Immature natural killer cell (primary cell): ENCODE data around the gene CASP3. TPM values are rescaled to one million over a fixed set of nuclear protein-coding genes. Genes with fewer than 3 reads are reported as not detected.
"Not testable (repeated sequence)": the region's sequence is repeated elsewhere in the genome, so short reads cannot be mapped to it uniquely, and the experiment has no call there.

Experiments used
- DNase-seq, 3 donors: peaks; one replicate each; pipeline ENCODE4 v3.0.0; 2022; ENCODE audit warnings: mixed read lengths in 1 of 3
- H3K27ac Mint-ChIP-seq, 6 donors: one replicate each; pipeline ENCODE4 v1.8.0; 2020; ENCODE audit warnings: mixed read lengths in 6 of 6, mild to moderate bottlenecking in 5 of 6, inconsistent platforms in 4 of 6, moderate library complexity in 3 of 6
- H3K27me3 Mint-ChIP-seq, 3 donors: one replicate each; pipeline ENCODE4 v1.8.0; 2020 to 2021; ENCODE audit warnings: low read depth in 3 of 3, mild to moderate bottlenecking in 3 of 3, mixed read lengths in 3 of 3, moderate library complexity in 3 of 3, inconsistent platforms in 1 of 3
- H3K36me3 Mint-ChIP-seq, 3 donors: one replicate each; pipeline ENCODE4 v1.8.0; 2020; ENCODE audit warnings: mixed read lengths in 3 of 3, inconsistent platforms in 2 of 3, mild to moderate bottlenecking in 2 of 3
- H3K4me1 Mint-ChIP-seq, 2 donors: one replicate each; pipeline ENCODE4 v1.8.0; 2020; ENCODE audit warnings: inconsistent platforms in 2 of 2, mild to moderate bottlenecking in 2 of 2, mixed read lengths in 2 of 2, moderate library complexity in 1 of 2
- H3K4me3 Mint-ChIP-seq, 5 donors: one replicate each; pipeline ENCODE4 v1.8.0; 2020; ENCODE audit warnings: mild to moderate bottlenecking in 5 of 5, mixed read lengths in 5 of 5, inconsistent platforms in 3 of 5, moderate library complexity in 3 of 5
- H3K9me3 Mint-ChIP-seq, 6 donors: one replicate each; pipeline ENCODE4 v1.8.0; 2020; ENCODE audit warnings: mild to moderate bottlenecking in 6 of 6, mixed read lengths in 6 of 6, inconsistent platforms in 4 of 6, moderate library complexity in 3 of 6
- polyA plus RNA-seq, 3 donors: library from polyadenylated mRNA; unstranded; fragments of 300-500 nt; fragmentation: Illumina TruSeq; gene quantifications; one replicate each; pipeline ENCODE4 v1.2.3, GENCODE V29; 2021

The CASP3 gene
- polyA plus RNA-seq, 3 donors from 2014 or later = 8.2 to 20.1 (median 11.9) TPM

GRCh38 chr4:184675018-184675417 is 25.8 kb upstream of the CASP3 start:
- peaks cover 3 to 5% of the 10 kb centered on the region in 2 donors for H3K4me1 Mint-ChIP-seq
- no peaks in the 10 kb centered on the region for H3K9me3 Mint-ChIP-seq
- H3K4me3 Mint-ChIP-seq = no peak overlapping the region
- H3K27me3 Mint-ChIP-seq = peaks cover 0 to 3% (median 0%) of the 10 kb centered on the region in 3 donors
- H3K27ac Mint-ChIP-seq = peak overlapping the region in 3 of 6 donors; percentile 30 to 61 (median 60)
- H3K36me3 Mint-ChIP-seq = peaks cover 7 to 31% (median 12%) of the 10 kb centered on the region in 3 donors
- DNase-seq = no peak

- Mint-ChIP-seq H3K36me3 (peaks cover 7 to 31% (median 16%) of the 10 kb centered on the region in 3 donors), H3K4me1 (peaks cover 13 to 15% of the 10 kb centered on the region in 2 donors), H3K27ac (peak overlapping the region in 1 of 6 donors; percentile 69), H3K4me3 (no peak overlapping the region), H3K27me3 (peaks cover 0 to 3% (median 0%) of the 10 kb centered on the region in 3 donors), H3K9me3 (no peaks in the 10 kb centered on the region)
- no peak for DNase-seq
Observed at GRCh38 chr4:184674011-184674410, 24.8 kb upstream of the CASP3 start.

GRCh38 chr4:184672741-184673140 is 23.5 kb upstream of the CASP3 start:
- peaks cover 16 to 39% (median 24%) of the 10 kb centered on the region in 3 donors for H3K36me3 Mint-ChIP-seq
- no peak for DNase-seq
- peaks cover 0 to 3% (median 2%) of the 10 kb centered on the region in 3 donors for H3K27me3 Mint-ChIP-seq
- no peak overlapping the region for H3K4me3 Mint-ChIP-seq
- peaks cover 25 to 28% of the 10 kb centered on the region in 2 donors for H3K4me1 Mint-ChIP-seq
- peak overlapping the region in 1 of 6 donors; percentile 18 for H3K27ac Mint-ChIP-seq
- no peaks in the 10 kb centered on the region for H3K9me3 Mint-ChIP-seq

- H3K9me3 Mint-ChIP-seq = no peaks in the 10 kb centered on the region
- peak overlapping the region in 3 of 6 donors; percentile 33 to 93 (median 84) for H3K27ac Mint-ChIP-seq
- no peak for DNase-seq
- peaks cover 0 to 3% (median 2%) of the 10 kb centered on the region in 3 donors for H3K27me3 Mint-ChIP-seq
- no peak overlapping the region for H3K4me3 Mint-ChIP-seq
- peaks cover 40% of the 10 kb centered on the region in 2 donors for H3K4me1 Mint-ChIP-seq
- peaks cover 17 to 40% (median 21%) of the 10 kb centered on the region in 3 donors for H3K36me3 Mint-ChIP-seq
Observed at GRCh38 chr4:184671101-184671500, 21.9 kb upstream of the CASP3 start.

GRCh38 chr4:184669251-184669650 is 20.0 kb upstream of the CASP3 start:
- peaks cover 18 to 39% (median 20%) of the 10 kb centered on the region in 3 donors for H3K36me3 Mint-ChIP-seq
- H3K4me3 Mint-ChIP-seq = peak overlapping the region in 4 of 5 donors; percentile 52 to 78 (median 68)
- peaks cover 40% of the 10 kb centered on the region in 2 donors for H3K4me1 Mint-ChIP-seq
- DNase-seq = no peak
- peak overlapping the region; percentile 2 to 98 (median 94) for H3K27ac Mint-ChIP-seq
- H3K9me3 Mint-ChIP-seq = no peaks in the 10 kb centered on the region
- peaks cover 0 to 3% (median 2%) of the 10 kb centered on the region in 3 donors for H3K27me3 Mint-ChIP-seq

GRCh38 chr4:184668511-184669114 is 19.4 kb upstream of the CASP3 start:
- Mint-ChIP-seq H3K9me3 (no peaks in the 10 kb centered on the region), H3K27ac (peak overlapping the region; percentile 66 to 98 (median 96)), H3K27me3 (peaks cover 0 to 2% (median under 1%) of the 10 kb centered on the region in 3 donors), H3K4me1 (peaks cover 40% of the 10 kb centered on the region in 2 donors), H3K4me3 (peak overlapping the region in 4 of 5 donors; percentile 52 to 82 (median 74)), H3K36me3 (peaks cover 17 to 33% (median 20%) of the 10 kb centered on the region in 3 donors)
- peak; percentile 68 to 74 (median 68) for DNase-seq

- Mint-ChIP-seq H3K4me3 (peak overlapping the region in 4 of 5 donors; percentile 43 to 82 (median 68)), H3K27ac (peak overlapping the region; percentile 66 to 98 (median 96)), H3K9me3 (no peaks in the 10 kb centered on the region), H3K36me3 (peaks cover 17 to 33% (median 20%) of the 10 kb centered on the region in 3 donors), H3K4me1 (peaks cover 40% of the 10 kb centered on the region in 2 donors), H3K27me3 (peaks cover 0 to 2% (median 0%) of the 10 kb centered on the region in 3 donors)
- DNase-seq = no peak
Observed at GRCh38 chr4:184668096-184668495, 18.8 kb upstream of the CASP3 start.

- no peaks in the 10 kb centered on the region for H3K9me3 Mint-ChIP-seq
- peak overlapping the region; percentile 27 to 98 (median 84) for H3K27ac Mint-ChIP-seq
- peaks cover 40% of the 10 kb centered on the region in 2 donors for H3K4me1 Mint-ChIP-seq
- no peak for DNase-seq
- peaks cover 0 to 2% (median 0%) of the 10 kb centered on the region in 3 donors for H3K27me3 Mint-ChIP-seq
- H3K36me3 Mint-ChIP-seq = peaks cover 13 to 25% (median 15%) of the 10 kb centered on the region in 3 donors
- H3K4me3 Mint-ChIP-seq = peak overlapping the region in 2 of 5 donors; percentile 9 to 14
Observed at GRCh38 chr4:184666670-184667069, 17.4 kb upstream of the CASP3 start.

GRCh38 chr4:184664445-184665210 is 15.4 kb upstream of the CASP3 start:
- Mint-ChIP-seq H3K36me3 (peaks cover 15 to 25% (median 16%) of the 10 kb centered on the region in 3 donors), H3K4me3 (no peak overlapping the region), H3K9me3 (no peaks in the 10 kb centered on the region), H3K4me1 (peaks cover 31 to 33% of the 10 kb centered on the region in 2 donors), H3K27ac (peak overlapping the region in 4 of 6 donors; percentile 26 to 74 (median 54)), H3K27me3 (peaks cover 0 to 2% (median 2%) of the 10 kb centered on the region in 3 donors)
- no peak for DNase-seq

- no peak for DNase-seq
- Mint-ChIP-seq H3K27ac (no peak overlapping the region), H3K4me1 (peaks cover 8 to 9% of the 10 kb centered on the region in 2 donors), H3K36me3 (peaks cover 9 to 26% (median 9%) of the 10 kb centered on the region in 3 donors), H3K9me3 (no peaks in the 10 kb centered on the region), H3K27me3 (peaks cover 0 to 4% (median 0%) of the 10 kb centered on the region in 3 donors), H3K4me3 (no peak overlapping the region)
Observed at GRCh38 chr4:184662236-184662635, 13.0 kb upstream of the CASP3 start.

GRCh38 chr4:184660978-184661377 is 11.7 kb upstream of the CASP3 start:
- Mint-ChIP-seq H3K4me3 (no peak overlapping the region), H3K36me3 (peaks cover 9 to 27% (median 9%) of the 10 kb centered on the region in 3 donors), H3K4me1 (no peaks in the 10 kb centered on the region), H3K9me3 (no peaks in the 10 kb centered on the region), H3K27me3 (peaks cover 0 to 4% (median 0%) of the 10 kb centered on the region in 3 donors), H3K27ac (no peak overlapping the region)
- DNase-seq = no peak

GRCh38 chr4:184657820-184658219 is 8.6 kb upstream of the CASP3 start:
- H3K4me3 Mint-ChIP-seq, H3K27me3 Mint-ChIP-seq, H3K9me3 Mint-ChIP-seq, H3K4me1 Mint-ChIP-seq, DNase-seq: not testable (repeated sequence)
- Mint-ChIP-seq H3K36me3 (peaks cover 4 to 27% (median 9%) of the 10 kb centered on the region in 3 donors), H3K27ac (peak overlapping the region in 1 of 6 donors; percentile 62)

GRCh38 chr4:184657144-184657543 is 7.9 kb upstream of the CASP3 start:
- Mint-ChIP-seq H3K27me3 (peaks cover 0 to 4% (median 0%) of the 10 kb centered on the region in 3 donors), H3K27ac (peak overlapping the region in 1 of 6 donors; percentile 35), H3K4me3 (no peak overlapping the region), H3K36me3 (peaks cover 4 to 25% (median 9%) of the 10 kb centered on the region in 3 donors), H3K4me1 (peaks cover 2 to 6% of the 10 kb centered on the region in 2 donors), H3K9me3 (no peaks in the 10 kb centered on the region)
- no peak for DNase-seq
